ENCODE measurements around the gene BSDC1. TPM values are rescaled to one million over a fixed set of nuclear protein-coding genes. Genes with fewer than 3 reads are reported as not detected.

BSDC1 gene
- total and polyA plus RNA-seq, 2 of the 13 experiments (the other 11 are each of a cell fraction or from before 2014, with no cell fraction given) = 40.3 to 64.2 TPM

DNA sequence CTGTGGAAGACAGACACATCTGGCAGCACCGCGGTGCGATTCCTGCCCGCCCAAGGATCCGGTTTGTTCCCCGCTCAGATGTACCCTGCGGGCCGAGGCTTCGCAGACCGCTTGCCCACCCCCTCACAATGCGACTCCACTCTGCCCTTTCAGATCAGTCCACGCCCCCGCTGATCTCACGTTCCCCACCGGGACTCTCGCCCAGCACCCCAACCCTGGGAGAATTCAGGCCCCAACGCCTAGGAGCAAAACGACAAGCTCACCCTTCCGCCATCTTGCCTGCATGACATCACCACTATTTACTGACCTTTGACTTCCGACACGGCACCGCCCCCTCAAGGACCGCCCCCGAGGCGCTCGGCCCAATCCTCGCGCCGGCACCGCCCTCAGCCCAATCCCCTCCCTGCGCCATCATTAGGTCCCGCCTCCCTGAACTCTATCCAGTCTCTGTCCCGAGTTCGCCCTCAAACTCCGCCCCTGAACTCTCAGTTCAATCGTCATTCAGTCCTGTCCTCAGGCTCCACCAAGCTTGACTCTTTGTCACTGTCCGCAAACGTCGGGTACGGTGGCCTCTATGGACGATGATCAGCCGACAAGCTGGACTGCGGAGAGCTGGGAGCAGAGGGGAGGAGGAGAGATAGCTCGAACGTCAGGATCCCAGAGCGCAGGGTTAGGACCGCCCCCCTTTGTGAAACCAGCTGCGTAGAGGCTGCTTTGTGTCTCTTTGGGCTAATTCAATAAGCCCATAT lies at the start of gene BSDC1 (continued):
- TF ChIP-seq, protein P1, sequence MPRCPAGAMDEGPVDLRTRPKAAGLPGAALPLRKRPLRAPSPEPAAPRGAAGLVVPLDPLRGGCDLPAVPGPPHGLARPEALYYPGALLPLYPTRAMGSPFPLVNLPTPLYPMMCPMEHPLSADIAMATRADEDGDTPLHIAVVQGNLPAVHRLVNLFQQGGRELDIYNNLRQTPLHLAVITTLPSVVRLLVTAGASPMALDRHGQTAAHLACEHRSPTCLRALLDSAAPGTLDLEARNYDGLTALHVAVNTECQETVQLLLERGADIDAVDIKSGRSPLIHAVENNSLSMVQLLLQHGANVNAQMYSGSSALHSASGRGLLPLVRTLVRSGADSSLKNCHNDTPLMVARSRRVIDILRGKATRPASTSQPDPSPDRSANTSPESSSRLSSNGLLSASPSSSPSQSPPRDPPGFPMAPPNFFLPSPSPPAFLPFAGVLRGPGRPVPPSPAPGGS (CRISPR knock-in tag; IDR thresholded peaks at IDR 0.05) = peak; percentile 10; the same call in 1 of the 2 replicates
- TF ChIP-seq HOXA3 (CRISPR knock-in tag; IDR thresholded peaks at IDR 0.05) (peak; percentile 50; the same call in 1 of the 2 replicates), RARA (CRISPR knock-in tag; IDR thresholded peaks at IDR 0.05) (no peak), ZNF263 (CRISPR knock-in tag; IDR thresholded peaks at IDR 0.05) (peak; percentile 78), HDAC1 (CRISPR knock-in tag; IDR thresholded peaks at IDR 0.05) (peak; percentile 70), SOX13 (IDR thresholded peaks at IDR 0.05) (peak; percentile 38; the same call in 1 of the 2 replicates), SOX13 (CRISPR knock-in tag; conservative IDR thresholded peaks at IDR 0.05 in 1 of 2, IDR thresholded peaks at IDR 0.05 in 1 of 2) (peak in 1 of 2 experiments; percentile 69; a peak in 2 of 4 replicates), ZNF773 (CRISPR knock-in tag; IDR thresholded peaks at IDR 0.05; ENCODE audit: borderline replicate concordance) (peak; percentile 57; the same call in 1 of the 2 replicates), RXRA (CRISPR knock-in tag; IDR thresholded peaks at IDR 0.05) (peak; percentile 67; the same call in 1 of the 2 replicates), ZNF616 (CRISPR knock-in tag; IDR thresholded peaks at IDR 0.05; ENCODE audit: low read depth) (peak; percentile 66; the same call in 1 of the 2 replicates), NAIF1 (CRISPR knock-in tag; IDR thresholded peaks at IDR 0.05; ENCODE audit: borderline replicate concordance) (peak; percentile 91), KMT2A (CRISPR knock-in tag; IDR thresholded peaks at IDR 0.05) (peak; percentile 76; the same call in 1 of the 2 replicates)
- TF ChIP-seq, protein P2, sequence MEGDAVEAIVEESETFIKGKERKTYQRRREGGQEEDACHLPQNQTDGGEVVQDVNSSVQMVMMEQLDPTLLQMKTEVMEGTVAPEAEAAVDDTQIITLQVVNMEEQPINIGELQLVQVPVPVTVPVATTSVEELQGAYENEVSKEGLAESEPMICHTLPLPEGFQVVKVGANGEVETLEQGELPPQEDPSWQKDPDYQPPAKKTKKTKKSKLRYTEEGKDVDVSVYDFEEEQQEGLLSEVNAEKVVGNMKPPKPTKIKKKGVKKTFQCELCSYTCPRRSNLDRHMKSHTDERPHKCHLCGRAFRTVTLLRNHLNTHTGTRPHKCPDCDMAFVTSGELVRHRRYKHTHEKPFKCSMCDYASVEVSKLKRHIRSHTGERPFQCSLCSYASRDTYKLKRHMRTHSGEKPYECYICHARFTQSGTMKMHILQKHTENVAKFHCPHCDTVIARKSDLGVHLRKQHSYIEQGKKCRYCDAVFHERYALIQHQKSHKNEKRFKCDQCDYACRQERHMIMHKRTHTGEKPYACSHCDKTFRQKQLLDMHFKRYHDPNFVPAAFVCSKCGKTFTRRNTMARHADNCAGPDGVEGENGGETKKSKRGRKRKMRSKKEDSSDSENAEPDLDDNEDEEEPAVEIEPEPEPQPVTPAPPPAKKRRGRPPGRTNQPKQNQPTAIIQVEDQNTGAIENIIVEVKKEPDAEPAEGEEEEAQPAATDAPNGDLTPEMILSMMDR (CRISPR knock-in tag; IDR thresholded peaks at IDR 0.05) = peak; percentile 31; the same call in 1 of the 2 replicates
- TF ChIP-seq, protein P3, sequence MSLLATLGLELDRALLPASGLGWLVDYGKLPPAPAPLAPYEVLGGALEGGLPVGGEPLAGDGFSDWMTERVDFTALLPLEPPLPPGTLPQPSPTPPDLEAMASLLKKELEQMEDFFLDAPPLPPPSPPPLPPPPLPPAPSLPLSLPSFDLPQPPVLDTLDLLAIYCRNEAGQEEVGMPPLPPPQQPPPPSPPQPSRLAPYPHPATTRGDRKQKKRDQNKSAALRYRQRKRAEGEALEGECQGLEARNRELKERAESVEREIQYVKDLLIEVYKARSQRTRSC (CRISPR knock-in tag; IDR thresholded peaks at IDR 0.05; ENCODE audit: low read depth) = peak; percentile 37; the same call in 1 of the 2 replicates
- TF ChIP-seq, protein P4, sequence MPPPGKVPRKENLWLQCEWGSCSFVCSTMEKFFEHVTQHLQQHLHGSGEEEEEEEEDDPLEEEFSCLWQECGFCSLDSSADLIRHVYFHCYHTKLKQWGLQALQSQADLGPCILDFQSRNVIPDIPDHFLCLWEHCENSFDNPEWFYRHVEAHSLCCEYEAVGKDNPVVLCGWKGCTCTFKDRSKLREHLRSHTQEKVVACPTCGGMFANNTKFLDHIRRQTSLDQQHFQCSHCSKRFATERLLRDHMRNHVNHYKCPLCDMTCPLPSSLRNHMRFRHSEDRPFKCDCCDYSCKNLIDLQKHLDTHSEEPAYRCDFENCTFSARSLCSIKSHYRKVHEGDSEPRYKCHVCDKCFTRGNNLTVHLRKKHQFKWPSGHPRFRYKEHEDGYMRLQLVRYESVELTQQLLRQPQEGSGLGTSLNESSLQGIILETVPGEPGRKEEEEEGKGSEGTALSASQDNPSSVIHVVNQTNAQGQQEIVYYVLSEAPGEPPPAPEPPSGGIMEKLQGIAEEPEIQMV (CRISPR knock-in tag; IDR thresholded peaks at IDR 0.05; ENCODE audit: low read depth) = peak; percentile 77; the same call in 1 of the 2 replicates
- TF ChIP-seq, protein P5, sequence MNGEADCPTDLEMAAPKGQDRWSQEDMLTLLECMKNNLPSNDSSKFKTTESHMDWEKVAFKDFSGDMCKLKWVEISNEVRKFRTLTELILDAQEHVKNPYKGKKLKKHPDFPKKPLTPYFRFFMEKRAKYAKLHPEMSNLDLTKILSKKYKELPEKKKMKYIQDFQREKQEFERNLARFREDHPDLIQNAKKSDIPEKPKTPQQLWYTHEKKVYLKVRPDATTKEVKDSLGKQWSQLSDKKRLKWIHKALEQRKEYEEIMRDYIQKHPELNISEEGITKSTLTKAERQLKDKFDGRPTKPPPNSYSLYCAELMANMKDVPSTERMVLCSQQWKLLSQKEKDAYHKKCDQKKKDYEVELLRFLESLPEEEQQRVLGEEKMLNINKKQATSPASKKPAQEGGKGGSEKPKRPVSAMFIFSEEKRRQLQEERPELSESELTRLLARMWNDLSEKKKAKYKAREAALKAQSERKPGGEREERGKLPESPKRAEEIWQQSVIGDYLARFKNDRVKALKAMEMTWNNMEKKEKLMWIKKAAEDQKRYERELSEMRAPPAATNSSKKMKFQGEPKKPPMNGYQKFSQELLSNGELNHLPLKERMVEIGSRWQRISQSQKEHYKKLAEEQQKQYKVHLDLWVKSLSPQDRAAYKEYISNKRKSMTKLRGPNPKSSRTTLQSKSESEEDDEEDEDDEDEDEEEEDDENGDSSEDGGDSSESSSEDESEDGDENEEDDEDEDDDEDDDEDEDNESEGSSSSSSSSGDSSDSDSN (CRISPR knock-in tag; IDR thresholded peaks at IDR 0.05) = peak; percentile 66
- TF ChIP-seq, protein P6, sequence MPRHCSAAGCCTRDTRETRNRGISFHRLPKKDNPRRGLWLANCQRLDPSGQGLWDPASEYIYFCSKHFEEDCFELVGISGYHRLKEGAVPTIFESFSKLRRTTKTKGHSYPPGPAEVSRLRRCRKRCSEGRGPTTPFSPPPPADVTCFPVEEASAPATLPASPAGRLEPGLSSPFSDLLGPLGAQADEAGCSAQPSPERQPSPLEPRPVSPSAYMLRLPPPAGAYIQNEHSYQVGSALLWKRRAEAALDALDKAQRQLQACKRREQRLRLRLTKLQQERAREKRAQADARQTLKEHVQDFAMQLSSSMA (CRISPR knock-in tag; IDR thresholded peaks at IDR 0.05) = 0 out of 2 replicates have a peak, but pooled peaks have one; percentile 4

Data from HepG2 (cell line).